GM12878 (cell line): ENCODE data around the gene RNF167. TPM values are rescaled to one million over a fixed set of nuclear protein-coding genes. Genes with fewer than 3 reads are reported as not detected.

Experiments used
- ATAC-seq: fragments of 200-7000 bp; cut with Tn5 transposase; 3 replicates; pipeline ENCODE4 v1.9.1; 2020; ENCODE audit warnings: mild to moderate bottlenecking, moderate library complexity
- BruUV-seq: library from RNA; stranded (reverse); fragments of 400-500 nt; replicated peaks from 2 replicates; lab custom pipeline; 2021; lab: Mats Ljungman, UMichigan
- CTCF ChIA-PET: fragments of 300-600 bp; sonication (Branson Sonifier 250); formaldehyde crosslinking; extraction: SDS; loops from one replicate; lab custom pipeline; 2021; ENCODE audit warnings: inconsistent platforms; lab: Yijun Ruan, JAX
- POLR2A ChIA-PET: fragments of 350-600 bp; formaldehyde crosslinking; extraction: SDS; loops from one replicate; lab custom pipeline; 2021; ENCODE audit warnings: inconsistent platforms; lab: Charles Lee
- RAD21 ChIA-PET: fragments of 300-600 bp; sonication (Branson Sonifier 250); formaldehyde crosslinking; loops from one replicate; lab custom pipeline; 2023; ENCODE audit warnings: antibody characterized with exemption; ENCODE audit not compliant: unreplicated experiment; lab: Charles Lee
- SMC1A ChIA-PET: fragments of 300-600 bp; sonication (Branson Sonifier 250); formaldehyde crosslinking; loops from one replicate; lab custom pipeline; 2023; ENCODE audit not compliant: unreplicated experiment, uncharacterized antibody; lab: Charles Lee
- DNase-seq: peaks from one replicate; pipeline ENCODE4 v3.0.0-alpha.2; 2011; ENCODE audit warnings: low read depth, low spot score
- FAIRE-seq: peaks from 3 replicates; lab custom pipeline; 2011; peaks lifted over from hg19 to GRCh38; lab: Jason Lieb, UNC
- H2AFZ ChIP-seq: 2 replicates; pipeline ENCODE4 v1.6.0; 2011; ENCODE audit warnings: low read depth, low read length, control low read depth; ENCODE audit not compliant: control insufficient read depth
- H3K27ac ChIP-seq: 2 replicates; pipeline ENCODE4 v1.5.1; 2011; ENCODE audit warnings: control low read depth; ENCODE audit not compliant: control insufficient read depth, insufficient read depth
- H3K27me3 ChIP-seq, 2 experiments: replicated peaks in 1 of 2; 2 replicates each; pipeline versions ENCODE4 v1.6.0 to v1.6.1; 2011; ENCODE audit warnings: low read length in 1 of 2; ENCODE audit not compliant: control insufficient read depth in 2 of 2, insufficient read depth in 2 of 2
- H3K36me3 ChIP-seq, 2 experiments: 2 replicates each; pipeline ENCODE4 v1.5.1; 2011; ENCODE audit warnings: low read length in 1 of 2; ENCODE audit not compliant: control insufficient read depth in 2 of 2, insufficient read depth in 2 of 2
- H3K4me1 ChIP-seq: 2 replicates; pipeline ENCODE4 v1.6.1; 2011; ENCODE audit warnings: mild to moderate bottlenecking, low read length, moderate library complexity, mixed read lengths; ENCODE audit not compliant: control insufficient read depth, insufficient read depth
- H3K4me2 ChIP-seq: 2 replicates; pipeline ENCODE4 v1.6.0; 2011; ENCODE audit warnings: control low read depth; ENCODE audit not compliant: control insufficient read depth, insufficient read depth
- H3K4me3 ChIP-seq: fragments of 200-600 bp; sonication (generic); 2 replicates; pipeline ENCODE4 v1.5.1; 2016
- H3K79me2 ChIP-seq: 2 replicates; pipeline ENCODE4 v1.6.0; 2011; ENCODE audit warnings: low read length; ENCODE audit not compliant: control insufficient read depth, insufficient read depth
- H3K9ac ChIP-seq: 2 replicates; pipeline ENCODE4 v1.8.0; 2011; ENCODE audit warnings: low read length, control low read depth, mixed read lengths; ENCODE audit not compliant: control insufficient read depth, insufficient read depth
- H3K9me3 ChIP-seq: replicated peaks from 3 replicates; pipeline ENCODE4 v1.5.1; 2011; ENCODE audit warnings: mild to moderate bottlenecking, low read length; ENCODE audit not compliant: control insufficient read depth, insufficient read depth
- H4K20me1 ChIP-seq: 2 replicates; pipeline ENCODE4 v1.6.0; 2011; ENCODE audit not compliant: control insufficient read depth, insufficient read depth
- ATF7 ChIP-seq: fragments of 450-650 bp; IDR thresholded peaks from 2 replicates; pipeline ENCODE4 v1.6.1; 2016; ENCODE audit warnings: low read depth, mild to moderate bottlenecking
- CREB1 ChIP-seq: IDR thresholded peaks from 2 replicates; pipeline ENCODE4 v1.6.1; 2012; ENCODE audit warnings: low read depth, mild to moderate bottlenecking, inconsistent platforms
- CREM ChIP-seq: IDR thresholded peaks from 2 replicates; pipeline ENCODE4 v1.6.1; 2014; ENCODE audit warnings: antibody characterized with exemption, low read depth
- ESRRA ChIP-seq: IDR thresholded peaks from 2 replicates; pipeline ENCODE4 v1.6.1; 2012; ENCODE audit warnings: mild to moderate bottlenecking, low read length, improper control_type of control experiment
- FOXM1 ChIP-seq: IDR thresholded peaks from 2 replicates; pipeline ENCODE4 v1.6.1; 2012; ENCODE audit warnings: low read depth, mild to moderate bottlenecking, inconsistent platforms, low read length, moderate library complexity
- NBN ChIP-seq: fragments of 450-650 bp; IDR thresholded peaks from 2 replicates; pipeline ENCODE4 v1.6.1; 2016
- WGBS: methylation state at CpG from one replicate; pipeline ENCODE4 v1.1.6; 2016; ENCODE audit warnings: low lambda C conversion rate; ENCODE audit not compliant: insufficient replicate concordance, insufficient coverage; ENCODE audit errors: missing lambda C conversion rate; 5-methylcytosine and 5-hydroxymethylcytosine counted together
- in situ Hi-C: fragments of 300-500 bp; cut with MboI; formaldehyde crosslinking; loops from 9 replicates; pipeline ENCODE4 v1.14.3; 2018; ENCODE audit warnings: mixed read lengths
- intact Hi-C: fragments of 100-400 bp; cut with micrococcal nuclease; formaldehyde crosslinking; loops from one replicate; pipeline ENCODE4 v1.14.2; 2022; ENCODE audit not compliant: unreplicated experiment
- polyA plus RNA-seq, 11 experiments: library from polyadenylated mRNA; depleted of rRNA in 4 of 11; unstranded in 6 of 11; stranded (reverse) in 5 of 11; fragments of >200 nt; fragmentation: Nextera tagmentation in 4 of 11; fragmentation: Illumina TruSeq in 1 of 11; extraction: Ambion mirVana in 4 of 11; extraction: Trizol in 1 of 11; gene quantifications; 1 replicate in 1 of 11; 2 replicates in 10 of 11; pipeline versions ENCODE4 v1.2.1 to v1.2.3, GENCODE V29; 2011 to 2016; ENCODE audit warnings: inconsistent platforms in 2 of 11, missing spikeins in 2 of 11, low read depth in 1 of 11
- total RNA-seq, 4 experiments: library from RNA; depleted of rRNA in 3 of 4; stranded (reverse); fragments of >200 nt in 3 of 4; fragmentation: Illumina TruSeq in 1 of 4; extraction: Trizol in 1 of 4; gene quantifications; 2 replicates each; pipeline versions ENCODE4 v1.2.1 to v1.2.3, GENCODE V29; 2013 to 2021
- TF ChIP-seq, protein P1 (sequence below): fragments of 450-650 bp; IDR thresholded peaks from 2 replicates; pipeline ENCODE4 v1.6.1; 2016; ENCODE audit warnings: mild to moderate bottlenecking, moderate library complexity, borderline replicate concordance

Gene RNF167
- total and polyA plus RNA-seq, 10 of the 15 experiments (the other 5 are each of a cell fraction or from before 2014, with no cell fraction given), result 33.6 to 147 (median 57.6) TPM

DNA sequence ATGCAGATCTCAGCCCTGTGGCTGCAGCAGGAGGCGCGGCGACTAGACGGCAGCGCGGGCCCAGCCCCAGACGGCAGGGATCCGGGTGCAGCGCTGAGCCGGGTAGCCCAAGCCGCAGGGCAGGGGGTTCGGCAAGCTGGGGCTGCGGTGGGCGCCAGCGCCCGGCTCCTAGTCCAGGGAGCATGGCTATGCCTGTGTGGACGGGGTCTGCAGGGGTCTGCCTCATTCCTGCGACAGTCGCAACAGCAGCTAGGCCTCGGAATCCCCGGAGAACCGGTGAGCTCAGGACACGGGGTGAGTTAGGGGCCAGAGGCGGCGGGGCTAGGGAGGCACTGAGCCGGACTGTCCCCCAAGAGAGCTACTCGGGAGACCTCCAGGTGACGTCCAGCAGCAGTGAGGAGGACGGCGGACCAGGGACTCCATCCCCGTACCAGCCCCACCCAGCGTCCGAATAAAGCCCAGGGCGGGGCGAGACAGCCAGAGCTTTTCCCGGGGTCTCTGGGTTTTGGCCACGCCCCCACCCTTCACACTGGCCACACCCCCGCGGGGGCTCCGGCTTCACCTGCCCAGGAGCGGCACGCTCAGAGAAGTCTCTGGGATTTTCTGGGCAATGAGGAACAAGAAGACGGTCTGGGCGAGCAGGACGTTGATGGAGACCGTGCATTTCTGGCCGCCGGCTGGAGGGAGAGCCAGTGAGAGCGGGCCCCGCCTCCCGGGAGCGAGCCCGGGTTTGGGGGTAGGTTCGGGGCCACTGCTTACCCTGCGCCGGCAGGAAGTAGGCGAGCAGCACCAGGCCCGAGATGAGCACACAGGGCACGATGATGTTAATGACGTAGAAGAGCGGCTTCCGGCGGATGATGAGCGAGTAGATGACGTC lies 39.6 kb upstream of the RNF167 start:
- no peaks in the 10 kb centered on the region for H4K20me1 ChIP-seq
- WGBS, result 10% methylated on average over 59 of the region's 65 CpGs
- H3K9ac ChIP-seq, result no peak overlapping the region
- TF ChIP-seq CREB1 (peak; percentile 89), CREM (peak; percentile 78), NBN (peak; percentile 42; the same call in 1 of the 2 replicates), ATF7 (peak; percentile 85), ESRRA (no peak), FOXM1 (no peak)
- TF ChIP-seq, protein P1, sequence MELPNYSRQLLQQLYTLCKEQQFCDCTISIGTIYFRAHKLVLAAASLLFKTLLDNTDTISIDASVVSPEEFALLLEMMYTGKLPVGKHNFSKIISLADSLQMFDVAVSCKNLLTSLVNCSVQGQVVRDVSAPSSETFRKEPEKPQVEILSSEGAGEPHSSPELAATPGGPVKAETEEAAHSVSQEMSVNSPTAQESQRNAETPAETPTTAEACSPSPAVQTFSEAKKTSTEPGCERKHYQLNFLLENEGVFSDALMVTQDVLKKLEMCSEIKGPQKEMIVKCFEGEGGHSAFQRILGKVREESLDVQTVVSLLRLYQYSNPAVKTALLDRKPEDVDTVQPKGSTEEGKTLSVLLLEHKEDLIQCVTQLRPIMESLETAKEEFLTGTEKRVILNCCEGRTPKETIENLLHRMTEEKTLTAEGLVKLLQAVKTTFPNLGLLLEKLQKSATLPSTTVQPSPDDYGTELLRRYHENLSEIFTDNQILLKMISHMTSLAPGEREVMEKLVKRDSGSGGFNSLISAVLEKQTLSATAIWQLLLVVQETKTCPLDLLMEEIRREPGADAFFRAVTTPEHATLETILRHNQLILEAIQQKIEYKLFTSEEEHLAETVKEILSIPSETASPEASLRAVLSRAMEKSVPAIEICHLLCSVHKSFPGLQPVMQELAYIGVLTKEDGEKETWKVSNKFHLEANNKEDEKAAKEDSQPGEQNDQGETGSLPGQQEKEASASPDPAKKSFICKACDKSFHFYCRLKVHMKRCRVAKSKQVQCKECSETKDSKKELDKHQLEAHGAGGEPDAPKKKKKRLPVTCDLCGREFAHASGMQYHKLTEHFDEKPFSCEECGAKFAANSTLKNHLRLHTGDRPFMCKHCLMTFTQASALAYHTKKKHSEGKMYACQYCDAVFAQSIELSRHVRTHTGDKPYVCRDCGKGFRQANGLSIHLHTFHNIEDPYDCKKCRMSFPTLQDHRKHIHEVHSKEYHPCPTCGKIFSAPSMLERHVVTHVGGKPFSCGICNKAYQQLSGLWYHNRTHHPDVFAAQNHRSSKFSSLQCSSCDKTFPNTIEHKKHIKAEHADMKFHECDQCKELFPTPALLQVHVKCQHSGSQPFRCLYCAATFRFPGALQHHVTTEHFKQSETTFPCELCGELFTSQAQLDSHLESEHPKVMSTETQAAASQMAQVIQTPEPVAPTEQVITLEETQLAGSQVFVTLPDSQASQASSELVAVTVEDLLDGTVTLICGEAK, result peak; percentile 41; the same call in 1 of the 2 replicates
- SMC1A ChIA-PET, result interaction anchor here (0.8 kb wide), 1 partner anchor 9 kb away, joined by 4 read pairs; no protein-coding TSS in a partner anchor
- H3K9me3 ChIP-seq, result no peaks in the 10 kb centered on the region; the same call in 2 of the 3 replicates
- in situ Hi-C loops (no loop called here), intact Hi-C loops (loop anchor here (5.0 kb wide), 1 partner anchor 168 kb away; the partner anchor contains the start of gene MED11)
- no peak for FAIRE-seq
- peaks cover 20% of the 10 kb centered on the region for H3K4me1 ChIP-seq
- H3K4me3 ChIP-seq, result no peak overlapping the region
- RAD21 ChIA-PET, result interaction anchor here (0.9 kb wide), 1 partner anchor 190 kb away, joined by 5 read pairs; the partner anchor contains the start of gene ARRB2
- POLR2A ChIA-PET, result interaction anchor here (0.6 kb wide), 2 partner anchors 8 to 16 kb away, joined by 3 to 5 read pairs; no protein-coding TSS in a partner anchor
- H3K36me3 ChIP-seq, result peaks cover 0 to 3% of the 10 kb centered on the region in 2 experiments; a peak in 3 of 4 replicates
- H3K27me3 ChIP-seq, result no peaks in the 10 kb centered on the region; a peak in 1 of 4 replicates
- peak overlapping the region; percentile 33 for H2AFZ ChIP-seq
- peak overlapping the region; percentile 91 for H3K4me2 ChIP-seq
- no peaks in the 10 kb centered on the region for H3K79me2 ChIP-seq
- no TSS peak for BruUV-seq
- DNase-seq, result no peak
- H3K27ac ChIP-seq, result no peak overlapping the region
- peak; percentile 53 for ATAC-seq
- CTCF ChIA-PET, result interaction anchor here (0.7 to 1.3 kb wide), 3 partner anchors 9 to 84 kb away, joined by 3 read pairs; partner anchors contain the start of gene SLC25A11
